OCI-LY7 (cell line): ENCODE measurements around the gene SLC31A2. TPM values are rescaled to one million over a fixed set of nuclear protein-coding genes. Genes with fewer than 3 reads are reported as not detected.
"Not testable (repeated sequence)": the region's sequence is repeated elsewhere in the genome, so short reads cannot be mapped to it uniquely, and the experiment has no call there.

Experiments
- BruUV-seq: library from RNA; stranded (reverse); fragments of 400-500 nt; replicated peaks from 2 replicates; lab custom pipeline; 2021; lab: Mats Ljungman, UMichigan
- CTCF ChIA-PET: fragments of 300-600 bp; sonication (Branson Sonifier 250); formaldehyde crosslinking; loops from one replicate; lab custom pipeline; 2022; ENCODE audit warnings: antibody characterized with exemption; ENCODE audit not compliant: unreplicated experiment; lab: Charles Lee
- POLR2A ChIA-PET: fragments of 300-600 bp; sonication (Branson Sonifier 250); formaldehyde crosslinking; loops from one replicate; lab custom pipeline; 2022; ENCODE audit warnings: antibody characterized with exemption; lab: Charles Lee
- DNase-seq: peaks from one replicate; pipeline ENCODE4 v3.0.0-alpha.2; 2015; ENCODE audit warnings: low spot score
- H2AFZ ChIP-seq: fragments of 200-600 bp; sonication (generic), shearing (Covaris generic); 2 replicates; pipeline ENCODE4 v1.6.1; 2014; ENCODE audit warnings: mild to moderate bottlenecking, antibody characterized with exemption, low read length, moderate library complexity
- H3K27ac ChIP-seq: fragments of 200-600 bp; sonication (generic); 2 replicates; pipeline ENCODE4 v1.5.1; 2014; ENCODE audit warnings: mixed run types, low read depth, mild to moderate bottlenecking, moderate library complexity, low read length, inconsistent platforms; ENCODE audit not compliant: poor library complexity, severe bottlenecking
- H3K36me3 ChIP-seq: fragments of 200-600 bp; sonication (generic); 2 replicates; pipeline ENCODE4 v1.6.1; 2014; ENCODE audit warnings: mild to moderate bottlenecking, antibody characterized with exemption, low read length, moderate library complexity, mixed read lengths; ENCODE audit not compliant: insufficient read depth
- H3K4me1 ChIP-seq: fragments of 200-600 bp; sonication (generic); 2 replicates; pipeline ENCODE4 v1.5.1; 2014; ENCODE audit warnings: mild to moderate bottlenecking, low read length; ENCODE audit not compliant: insufficient read depth, poor library complexity, severe bottlenecking
- H3K4me2 ChIP-seq: fragments of 200-600 bp; sonication (generic); 2 replicates; pipeline ENCODE4 v1.6.1; 2014; ENCODE audit warnings: mild to moderate bottlenecking, low read length
- H3K4me3 ChIP-seq: fragments of 200-600 bp; sonication (generic); 2 replicates; pipeline ENCODE4 v1.5.1; 2014; ENCODE audit warnings: mild to moderate bottlenecking, low read depth, low read length; ENCODE audit not compliant: poor library complexity, severe bottlenecking
- H3K79me2 ChIP-seq: fragments of 200-600 bp; sonication (generic); 2 replicates; pipeline ENCODE4 v1.6.1; 2016; ENCODE audit warnings: low read depth, mild to moderate bottlenecking, low read length, moderate library complexity, mixed read lengths; ENCODE audit not compliant: insufficient read depth
- H3K9me2 ChIP-seq: fragments of 200-600 bp; sonication (generic); 2 replicates; pipeline ENCODE4 v1.6.1; 2016; ENCODE audit warnings: mild to moderate bottlenecking, low read length, mixed read lengths; ENCODE audit not compliant: insufficient read depth
- H3K9me3 ChIP-seq: fragments of 200-600 bp; sonication (generic); 2 replicates; pipeline ENCODE4 v1.6.1; 2014; ENCODE audit warnings: mild to moderate bottlenecking, mixed run types, low read length, mixed read lengths
- H4K20me1 ChIP-seq: fragments of 200-600 bp; sonication (generic); 2 replicates; pipeline ENCODE4 v1.6.1; 2014; ENCODE audit warnings: mild to moderate bottlenecking, antibody characterized with exemption, low read length, moderate library complexity, mixed read lengths; ENCODE audit not compliant: insufficient read depth
- CTCF ChIP-seq: fragments of 200-600 bp; sonication (generic); conservative IDR thresholded peaks from 2 replicates; pipeline ENCODE4 v1.5.1; 2014; ENCODE audit warnings: mild to moderate bottlenecking, antibody characterized with exemption, low read length, moderate library complexity, mixed read lengths
- EZH2phosphoT487 ChIP-seq: fragments of 200-600 bp; sonication (generic); IDR thresholded peaks from 2 replicates; pipeline ENCODE4 v1.6.1; 2018; ENCODE audit warnings: low read depth, borderline replicate concordance, mild to moderate bottlenecking, mixed run types, antibody characterized with exemption, low read length, moderate library complexity, mixed read lengths
- intact Hi-C: fragments of 100-400 bp; cut with micrococcal nuclease; formaldehyde crosslinking; loops from one replicate; pipeline ENCODE4 v1.10.0; 2022; ENCODE audit not compliant: unreplicated experiment
- total RNA-seq, 2 experiments: library from RNA; depleted of rRNA in 1 of 2; stranded (reverse); fragments of >200 nt in 1 of 2; shearing (Covaris generic) in 1 of 2; gene quantifications; 2 replicates each; pipeline ENCODE4 v1.2.3, GENCODE V29; 2014 to 2022

SLC31A2 gene
- total RNA-seq, 2 experiments from 2014 or later, result 1.3 to 2.7 TPM

GRCh38 chr9:113118829-113119228, 32.0 kb upstream of the SLC31A2 start:
- H3K4me1 ChIP-seq, intact Hi-C loops, CTCF ChIA-PET, H3K36me3 ChIP-seq, H4K20me1 ChIP-seq, DNase-seq, H3K9me3 ChIP-seq, H2AFZ ChIP-seq, BruUV-seq, H3K9me2 ChIP-seq, H3K4me2 ChIP-seq, H3K27ac ChIP-seq, H3K4me3 ChIP-seq, H3K79me2 ChIP-seq: not testable (repeated sequence)
- POLR2A ChIA-PET, result interaction anchor here (0.7 kb wide), 1 partner anchor 58 kb away, joined by 3 read pairs; no protein-coding TSS in a partner anchor

GRCh38 chr9:113125386-113126035, 25.3 kb upstream of the SLC31A2 start:
- H4K20me1 ChIP-seq, result no peaks in the 10 kb centered on the region
- no peaks in the 10 kb centered on the region for H3K79me2 ChIP-seq
- no peaks in the 10 kb centered on the region for H3K9me3 ChIP-seq
- no TSS peak for BruUV-seq
- H3K9me2 ChIP-seq, result no peaks in the 10 kb centered on the region
- H2AFZ ChIP-seq, result no peak overlapping the region
- no peak overlapping the region for H3K27ac ChIP-seq
- DNase-seq, result no peak
- H3K4me1 ChIP-seq, result no peaks in the 10 kb centered on the region
- no peaks in the 10 kb centered on the region for H3K36me3 ChIP-seq
- ChIA-PET CTCF (no interaction called here), POLR2A (no interaction called here)
- H3K4me3 ChIP-seq, result no peak overlapping the region
- TF ChIP-seq EZH2phosphoT487 (no peak), CTCF (no peak)
- intact Hi-C loops, result no loop called here
- no peak overlapping the region for H3K4me2 ChIP-seq

GRCh38 chr9:113129466-113129865, 21.3 kb upstream of the SLC31A2 start:
- CTCF ChIA-PET, result no interaction called here
- no peaks in the 10 kb centered on the region for H3K79me2 ChIP-seq
- no peaks in the 10 kb centered on the region for H3K36me3 ChIP-seq
- TF ChIP-seq EZH2phosphoT487, result no peak
- no peak for TF ChIP-seq CTCF
- intact Hi-C loops, result no loop called here
- no peak for DNase-seq
- no peaks in the 10 kb centered on the region for H3K4me1 ChIP-seq
- POLR2A ChIA-PET, result no interaction called here
- no peak overlapping the region for H2AFZ ChIP-seq
- no peaks in the 10 kb centered on the region for H4K20me1 ChIP-seq
- no peak overlapping the region for H3K27ac ChIP-seq
- H3K4me3 ChIP-seq, result no peak overlapping the region
- no TSS peak for BruUV-seq
- H3K4me2 ChIP-seq, result no peak overlapping the region
- H3K9me2 ChIP-seq, result no peaks in the 10 kb centered on the region
- no peaks in the 10 kb centered on the region for H3K9me3 ChIP-seq
